ENCODE measurements around the gene GLO1.

GRCh38 chr6:38728203-38728602 is 25.3 kb upstream of the GLO1 start:
- TF ChIP-seq POLR2AphosphoS5 (IDR thresholded peaks at IDR 0.05; ENCODE audit: low read depth, low read length) (no peak), TCF7L2 (IDR thresholded peaks at IDR 0.05; ENCODE audit: low read depth, low read length) (no peak)

Measured in Panc1 (cell line).